Liver (tissue), 9 donors: ENCODE measurements around the gene RNF157. TPM values are rescaled to one million over a fixed set of nuclear protein-coding genes. Genes with fewer than 3 reads are reported as not detected.
"Not testable (repeated sequence)": the region's sequence is repeated elsewhere in the genome, so short reads cannot be mapped to it uniquely, and the experiment has no call there.

Experiments
- DNase-seq: peaks from one replicate; pipeline ENCODE4 v3.0.0-alpha.2; 2017; ENCODE audit warnings: low spot score
- H3K27ac ChIP-seq, 2 donors: one replicate each; pipeline ENCODE4 v1.7.0; 2013; ENCODE audit warnings: inconsistent platforms in 2 of 2, low read length in 2 of 2, control low read depth in 1 of 2, low read depth in 1 of 2, mild to moderate bottlenecking in 1 of 2
- H3K27me3 ChIP-seq, 4 donors: one replicate each; pipeline versions ENCODE4 v1.6.1 to v1.7.0; 2013; ENCODE audit warnings: low read length in 3 of 4, inconsistent platforms in 1 of 4, mild to moderate bottlenecking in 1 of 4, moderate library complexity in 1 of 4; ENCODE audit not compliant: control insufficient read depth in 4 of 4, insufficient read depth in 4 of 4
- H3K36me3 ChIP-seq, 4 donors: one replicate each; pipeline versions ENCODE4 v1.6.1 to v1.7.0; 2013; ENCODE audit warnings: low read length in 3 of 4, mild to moderate bottlenecking in 3 of 4, low read depth in 1 of 4, moderate library complexity in 1 of 4; ENCODE audit not compliant: control insufficient read depth in 4 of 4, insufficient read depth in 3 of 4
- H3K4me1 ChIP-seq, 4 donors: one replicate each; pipeline versions ENCODE4 v1.6.1 to v1.7.0; 2013; ENCODE audit warnings: low read length in 3 of 4, mild to moderate bottlenecking in 3 of 4, moderate library complexity in 1 of 4; ENCODE audit not compliant: control insufficient read depth in 4 of 4, insufficient read depth in 4 of 4
- H3K4me3 ChIP-seq, 3 donors: one replicate each; pipeline versions ENCODE4 v1.6.1 to v1.7.0; 2013; ENCODE audit warnings: low read length in 3 of 3, control low read depth in 1 of 3, low read depth in 1 of 3, mild to moderate bottlenecking in 1 of 3
- H3K9ac ChIP-seq, 2 donors: one replicate each; pipeline ENCODE4 v1.7.0; 2013; ENCODE audit warnings: low read length in 2 of 2, mild to moderate bottlenecking in 2 of 2, moderate library complexity in 2 of 2, control low read depth in 1 of 2, low read depth in 1 of 2
- H3K9me3 ChIP-seq, 4 donors: one replicate each; pipeline versions ENCODE4 v1.6.1 to v1.7.0; 2013; ENCODE audit warnings: low read length in 3 of 4; ENCODE audit not compliant: control insufficient read depth in 4 of 4
- FOXA1 ChIP-seq: IDR thresholded peaks from 2 replicates; pipeline ENCODE4 v1.6.1; 2016; ENCODE audit warnings: antibody characterized with exemption
- FOXA2 ChIP-seq: IDR thresholded peaks from 2 replicates; pipeline ENCODE4 v1.6.1; 2016; ENCODE audit warnings: antibody characterized with exemption
- GABPA ChIP-seq, 2 donors: IDR thresholded peaks in 1 of 2; conservative IDR thresholded peaks in 1 of 2; 2 replicates each; pipeline ENCODE4 v1.6.1; 2016; ENCODE audit warnings: antibody characterized with exemption in 2 of 2, mild to moderate bottlenecking in 1 of 2, moderate library complexity in 1 of 2
- HNF4A ChIP-seq, 2 donors: conservative IDR thresholded peaks; 2 replicates each; pipeline ENCODE4 v1.6.1; 2016; ENCODE audit warnings: antibody characterized with exemption in 2 of 2, mild to moderate bottlenecking in 2 of 2
- HNF4G ChIP-seq: IDR thresholded peaks from 2 replicates; pipeline ENCODE4 v1.6.1; 2016; ENCODE audit warnings: antibody characterized with exemption
- JUND ChIP-seq, 2 donors: IDR thresholded peaks; 2 replicates each; pipeline ENCODE4 v1.6.1; 2016; ENCODE audit warnings: antibody characterized with exemption in 2 of 2
- NR2F2 ChIP-seq: IDR thresholded peaks from 2 replicates; pipeline ENCODE4 v1.6.1; 2016; ENCODE audit warnings: antibody characterized with exemption
- RAD21 ChIP-seq, 2 donors: IDR thresholded peaks; 2 replicates each; pipeline ENCODE4 v1.6.1; 2016; ENCODE audit warnings: antibody characterized with exemption in 2 of 2, mild to moderate bottlenecking in 2 of 2
- RXRA ChIP-seq, 2 donors: IDR thresholded peaks; 2 replicates each; pipeline ENCODE4 v1.6.1; 2017 to 2018; ENCODE audit warnings: antibody characterized with exemption in 2 of 2, mild to moderate bottlenecking in 1 of 2
- SP1 ChIP-seq: IDR thresholded peaks from 2 replicates; pipeline ENCODE4 v1.6.1; 2018; ENCODE audit warnings: antibody characterized with exemption, mild to moderate bottlenecking
- TAF1 ChIP-seq: conservative IDR thresholded peaks from 2 replicates; pipeline ENCODE4 v1.6.1; 2016; ENCODE audit warnings: antibody characterized with exemption, mild to moderate bottlenecking
- YY1 ChIP-seq: IDR thresholded peaks from 2 replicates; pipeline ENCODE4 v1.6.1; 2016; ENCODE audit warnings: antibody characterized with exemption, mild to moderate bottlenecking
- WGBS: extraction: QIAGEN DNeasy Blood & Tissue Kit; methylation state at CpG from one replicate; pipeline ENCODE4 v1.1.7; 2013; 5-methylcytosine and 5-hydroxymethylcytosine counted together
- polyA plus RNA-seq, 2 donors: library from polyadenylated mRNA; stranded (reverse) in 1 of 2; unstranded in 1 of 2; fragments of 200-250 nt in 1 of 2; fragments of >200 nt in 1 of 2; fragmentation: Nextera tagmentation in 1 of 2; extraction: Ambion mirVana in 1 of 2; gene quantifications; one replicate each; pipeline versions ENCODE4 v1.2.1 to v1.2.3, GENCODE V29; 2013 to 2015
- total RNA-seq, 2 donors: library from RNA; depleted of rRNA; stranded (reverse); fragments of >200 nt; gene quantifications; one replicate each; pipeline ENCODE4 v1.2.3, GENCODE V29; 2014
- TF ChIP-seq, protein P1 (sequence below): IDR thresholded peaks from 2 replicates; pipeline ENCODE4 v1.6.1; 2016; ENCODE audit warnings: antibody characterized with exemption
- TF ChIP-seq, protein P2 (sequence below): fragments of 150-350 bp; IDR thresholded peaks from 2 replicates; pipeline ENCODE4 v1.5.1; 2017; ENCODE audit warnings: improper control_type of control experiment, low read depth, low read length; ENCODE audit not compliant: missing input control
- donor health status: healthy.
- donor health status: healthy.
- donor health status: healthy.
- donor health status: healthy.
- donor health status: healthy.

The RNF157 gene
- total and polyA plus RNA-seq, 4 donors, result 0.42 to 2.9 (median 0.66) TPM

GRCh38 chr17:76260220-76260619, 19.9 kb upstream of the RNF157 start:
- DNase-seq, result no peak
- Histone ChIP-seq H3K27ac (no peak overlapping the region), H3K4me3 (no peak overlapping the region), H3K9ac (no peak overlapping the region), H3K4me1 (peaks cover 3 to 9% (median 6%) of the 10 kb centered on the region in 4 donors), H3K9me3 (no peaks in the 10 kb centered on the region), H3K36me3 (no peaks in the 10 kb centered on the region), H3K27me3 (no peaks in the 10 kb centered on the region)
- WGBS, result 94% methylated on average over 7 of the region's 7 CpGs
- TF ChIP-seq YY1, result no peak
- TF ChIP-seq JUND (IDR thresholded peaks at IDR 0.05), result no peak
- TF ChIP-seq FOXA1, result no peak
- TF ChIP-seq HNF4A (conservative IDR thresholded peaks at IDR 0.05), result no peak
- TF ChIP-seq HNF4G, result no peak
- TF ChIP-seq, protein P1, sequence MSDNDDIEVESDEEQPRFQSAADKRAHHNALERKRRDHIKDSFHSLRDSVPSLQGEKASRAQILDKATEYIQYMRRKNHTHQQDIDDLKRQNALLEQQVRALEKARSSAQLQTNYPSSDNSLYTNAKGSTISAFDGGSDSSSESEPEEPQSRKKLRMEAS, result no peak
- TF ChIP-seq RXRA (IDR thresholded peaks at IDR 0.05), result no peak
- TF ChIP-seq TAF1, result no peak
- no peak for TF ChIP-seq RAD21 (IDR thresholded peaks at IDR 0.05)
- TF ChIP-seq GABPA (IDR thresholded peaks at IDR 0.05 in 1 of 2, conservative IDR thresholded peaks at IDR 0.05 in 1 of 2), result no peak

- H3K27me3 ChIP-seq, H3K36me3 ChIP-seq, H3K9ac ChIP-seq, H3K9me3 ChIP-seq, H3K27ac ChIP-seq, H3K4me3 ChIP-seq, DNase-seq, H3K4me1 ChIP-seq: not testable (repeated sequence)
- 86% methylated on average over 19 of the region's 19 CpGs for WGBS
These were observed 16.2 kb upstream of the RNF157 start for GRCh38 chr17:76256430-76257050.

DNA sequence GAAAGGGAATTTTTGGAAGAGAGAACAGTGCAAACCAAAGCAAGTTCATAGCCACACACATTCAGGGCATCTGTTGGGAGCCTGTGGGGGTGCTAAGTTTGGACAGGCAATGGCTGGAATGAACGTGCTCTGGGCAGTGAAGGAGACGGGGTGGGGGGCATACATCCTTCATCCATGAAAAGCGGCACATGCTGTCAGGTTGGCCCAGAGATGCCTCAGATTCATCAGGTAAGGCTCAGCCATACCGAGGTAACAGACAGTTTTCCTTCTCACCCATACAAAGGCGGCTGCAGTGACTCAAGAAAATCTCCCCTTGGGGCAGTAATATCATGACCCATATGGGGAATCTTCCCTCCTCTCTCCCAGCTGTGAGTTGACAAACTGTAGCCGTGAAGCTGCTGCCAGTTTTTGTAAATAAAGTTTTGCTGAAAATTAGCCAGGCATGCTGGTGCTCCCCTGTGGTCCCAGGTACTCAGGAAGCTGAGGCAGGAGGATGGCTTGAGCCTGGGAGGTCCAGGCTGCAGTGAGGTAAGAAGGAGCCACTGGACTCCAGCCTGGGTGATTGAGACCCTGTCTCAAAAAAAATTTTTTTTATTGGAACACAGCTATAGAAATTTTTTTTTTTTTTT, 15.6 kb upstream of the RNF157 start:
- Histone ChIP-seq H3K9ac (no peak overlapping the region), H3K36me3 (no peaks in the 10 kb centered on the region), H3K9me3 (no peaks in the 10 kb centered on the region), H3K4me1 (peaks cover 0 to 6% (median 2%) of the 10 kb centered on the region in 4 donors), H3K27me3 (no peaks in the 10 kb centered on the region), H3K4me3 (no peak overlapping the region), H3K27ac (no peak overlapping the region)
- no peak for DNase-seq
- TF ChIP-seq JUND (IDR thresholded peaks at IDR 0.05), result no peak
- TF ChIP-seq TAF1, result no peak
- TF ChIP-seq GABPA (IDR thresholded peaks at IDR 0.05 in 1 of 2, conservative IDR thresholded peaks at IDR 0.05 in 1 of 2), result no peak
- TF ChIP-seq FOXA2, result no peak
- no peak for TF ChIP-seq RXRA (IDR thresholded peaks at IDR 0.05)
- TF ChIP-seq YY1, result no peak
- TF ChIP-seq NR2F2, result no peak
- no peak for TF ChIP-seq SP1
- TF ChIP-seq, protein P1, result no peak
- TF ChIP-seq HNF4A (conservative IDR thresholded peaks at IDR 0.05), result no peak
- WGBS, result 79% methylated on average over 6 of the region's 6 CpGs

DNA sequence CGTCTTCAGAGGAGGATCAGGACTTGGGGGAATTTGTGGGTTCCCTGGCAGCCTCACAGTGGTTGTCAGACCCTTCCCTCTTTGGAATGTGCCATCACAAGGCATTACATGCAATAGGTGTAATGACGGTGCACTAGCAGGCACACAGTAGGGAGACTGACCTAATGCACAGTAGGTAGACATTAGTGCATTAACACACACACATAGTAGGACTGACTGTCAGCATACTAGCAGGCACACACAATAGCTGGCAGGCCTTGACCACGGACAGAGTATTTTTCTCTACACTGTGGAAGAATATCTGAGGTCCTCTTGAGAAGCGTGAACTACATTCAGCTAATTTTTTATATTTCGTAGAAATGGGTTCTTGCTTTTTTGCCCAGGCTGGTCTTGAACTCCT, 14.0 kb upstream of the RNF157 start:
- Histone ChIP-seq H3K27ac (no peak overlapping the region), H3K36me3 (no peaks in the 10 kb centered on the region), H3K9ac (no peak overlapping the region), H3K27me3 (no peaks in the 10 kb centered on the region), H3K4me3 (no peak overlapping the region), H3K9me3 (no peaks in the 10 kb centered on the region), H3K4me1 (peaks cover 0 to 3% (median 2%) of the 10 kb centered on the region in 4 donors)
- 94% methylated on average over 5 of the region's 5 CpGs for WGBS
- TF ChIP-seq, protein P2, sequence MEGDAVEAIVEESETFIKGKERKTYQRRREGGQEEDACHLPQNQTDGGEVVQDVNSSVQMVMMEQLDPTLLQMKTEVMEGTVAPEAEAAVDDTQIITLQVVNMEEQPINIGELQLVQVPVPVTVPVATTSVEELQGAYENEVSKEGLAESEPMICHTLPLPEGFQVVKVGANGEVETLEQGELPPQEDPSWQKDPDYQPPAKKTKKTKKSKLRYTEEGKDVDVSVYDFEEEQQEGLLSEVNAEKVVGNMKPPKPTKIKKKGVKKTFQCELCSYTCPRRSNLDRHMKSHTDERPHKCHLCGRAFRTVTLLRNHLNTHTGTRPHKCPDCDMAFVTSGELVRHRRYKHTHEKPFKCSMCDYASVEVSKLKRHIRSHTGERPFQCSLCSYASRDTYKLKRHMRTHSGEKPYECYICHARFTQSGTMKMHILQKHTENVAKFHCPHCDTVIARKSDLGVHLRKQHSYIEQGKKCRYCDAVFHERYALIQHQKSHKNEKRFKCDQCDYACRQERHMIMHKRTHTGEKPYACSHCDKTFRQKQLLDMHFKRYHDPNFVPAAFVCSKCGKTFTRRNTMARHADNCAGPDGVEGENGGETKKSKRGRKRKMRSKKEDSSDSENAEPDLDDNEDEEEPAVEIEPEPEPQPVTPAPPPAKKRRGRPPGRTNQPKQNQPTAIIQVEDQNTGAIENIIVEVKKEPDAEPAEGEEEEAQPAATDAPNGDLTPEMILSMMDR, result no peak
- no peak for TF ChIP-seq HNF4G
- DNase-seq, result no peak
